HepG2 (cell line): ENCODE data around the gene KIF26B. TPM values are rescaled to one million over a fixed set of nuclear protein-coding genes. Genes with fewer than 3 reads are reported as not detected.

ENCODE experiments used
- ATAC-seq: fragments of 200-7000 bp; cut with Tn5 transposase; 3 replicates; pipeline ENCODE4 v1.9.1; 2020; ENCODE audit warnings: mild to moderate bottlenecking, moderate library complexity
- BruUV-seq: library from RNA; stranded (reverse); fragments of 400-500 nt; replicated peaks from 2 replicates; lab custom pipeline; 2021; lab: Mats Ljungman, UMichigan
- CTCF ChIA-PET: fragments of 300-600 bp; formaldehyde crosslinking; extraction: SDS; loops from one replicate; lab custom pipeline; 2021; ENCODE audit warnings: low total read pairs, inconsistent platforms, low intra/inter-chr PET ratio; lab: Yijun Ruan, JAX
- POLR2A ChIA-PET: fragments of 350-600 bp; sonication (Branson Sonifier 250); formaldehyde crosslinking; loops from one replicate; lab custom pipeline; 2020; ENCODE audit warnings: antibody characterized with exemption, inconsistent platforms; lab: Yijun Ruan, JAX
- DNase-seq: peaks from one replicate; pipeline ENCODE4 v3.0.0-alpha.2; 2015; ENCODE audit warnings: low spot score
- FAIRE-seq: peaks from 3 replicates; lab custom pipeline; 2011; peaks lifted over from hg19 to GRCh38; lab: Jason Lieb, UNC
- H2AFZ ChIP-seq: one replicate; pipeline ENCODE4 v1.6.1; 2011; ENCODE audit warnings: low read length, inconsistent platforms
- H3K27ac ChIP-seq: fragments of 300-600 bp; 3 replicates; pipeline ENCODE4 v1.8.0; 2011; ENCODE audit warnings: mixed run types, mild to moderate bottlenecking, mixed read lengths, low read length, inconsistent platforms; ENCODE audit not compliant: insufficient read depth; ENCODE audit errors: extremely low read length
- H3K27me3 ChIP-seq, 2 experiments: fragments of 200-600 bp in 1 of 2; 2 replicates in 1 of 2; 3 replicates in 1 of 2; pipeline versions ENCODE4 v1.6.0 to v1.8.0; 2011; ENCODE audit warnings: low read length in 2 of 2, mild to moderate bottlenecking in 2 of 2, moderate library complexity in 2 of 2, inconsistent platforms in 1 of 2; ENCODE audit not compliant: insufficient read depth in 2 of 2, control insufficient read depth in 1 of 2
- H3K36me3 ChIP-seq, 2 experiments: fragments of 200-600 bp in 1 of 2; replicated peaks in 1 of 2; 2 replicates in 1 of 2; 3 replicates in 1 of 2; pipeline versions ENCODE4 v1.5.1 to v1.8.0; 2011; ENCODE audit warnings: low read length in 2 of 2, inconsistent platforms in 1 of 2; ENCODE audit not compliant: insufficient read depth in 2 of 2, control insufficient read depth in 1 of 2
- H3K4me1 ChIP-seq: 2 replicates; pipeline ENCODE4 v1.5.1; 2012; ENCODE audit warnings: low read length, inconsistent platforms; ENCODE audit not compliant: insufficient read depth
- H3K4me2 ChIP-seq: 2 replicates; pipeline ENCODE4 v1.6.0; 2011; ENCODE audit warnings: low read depth, low read length, inconsistent platforms
- H3K4me3 ChIP-seq, 3 experiments: fragments of 200-600 bp in 1 of 3; sonication (generic), shearing (Covaris generic) in 1 of 3; replicated peaks in 1 of 3; 2 replicates each; pipeline ENCODE4 v1.5.1; 2011 to 2016; ENCODE audit warnings: low read length in 3 of 3, inconsistent platforms in 2 of 3, low read depth in 2 of 3, mild to moderate bottlenecking in 2 of 3, control low read depth in 1 of 3, mixed read lengths in 1 of 3; ENCODE audit not compliant: insufficient read depth in 1 of 3
- H3K79me2 ChIP-seq: one replicate; pipeline ENCODE4 v1.6.1; 2011; ENCODE audit warnings: low read length, inconsistent platforms; ENCODE audit not compliant: insufficient read depth
- H3K9ac ChIP-seq: 2 replicates; pipeline ENCODE4 v1.6.0; 2011; ENCODE audit warnings: mild to moderate bottlenecking, low read depth, low read length, inconsistent platforms; ENCODE audit not compliant: insufficient read depth
- H3K9me3 ChIP-seq: 2 replicates; pipeline ENCODE4 v1.5.1; 2012; ENCODE audit warnings: mild to moderate bottlenecking, low read length
- H4K20me1 ChIP-seq: 2 replicates; pipeline ENCODE4 v1.6.0; 2011; ENCODE audit warnings: inconsistent platforms, mild to moderate bottlenecking, low read length, moderate library complexity; ENCODE audit not compliant: insufficient read depth
- RBAK ChIP-seq: sonication (generic); formaldehyde crosslinking; IDR thresholded peaks from 2 replicates; pipeline ENCODE4 v1.5.1; 2020; ENCODE audit warnings: mild to moderate bottlenecking, missing genetic modification reagents
- SYNCRIP ChIP-seq: fragments of 200-400 bp; formaldehyde crosslinking; IDR thresholded peaks from 2 replicates; pipeline ENCODE4 v1.6.1; 2018; ENCODE audit warnings: mild to moderate bottlenecking, low read depth, low read length; ENCODE audit not compliant: insufficient read depth
- ZNF10 ChIP-seq: sonication (generic); formaldehyde crosslinking; IDR thresholded peaks from 2 replicates; pipeline ENCODE4 v1.4.0; 2020; ENCODE audit warnings: mild to moderate bottlenecking, low read depth, missing genetic modification reagents, borderline replicate concordance
- ZNF766 ChIP-seq: sonication (generic); formaldehyde crosslinking; IDR thresholded peaks from 2 replicates; pipeline ENCODE4 v1.5.0; 2020; ENCODE audit warnings: missing genetic modification reagents, borderline replicate concordance
- WGBS: methylation state at CpG from one replicate; pipeline ENCODE4 v1.1.6; 2017; ENCODE audit warnings: low lambda C conversion rate; 5-methylcytosine and 5-hydroxymethylcytosine counted together
- in situ Hi-C: cut with HindIII; loops from 2 replicates; pipeline ENCODE4 v1.10.0; 2017; ENCODE audit warnings: low pct_unique_long_range_greater_than_20kb; ENCODE audit not compliant: extremely low pct_ligation_motif_present
- intact Hi-C: fragments of 100-400 bp; cut with micrococcal nuclease; formaldehyde crosslinking; loops from one replicate; pipeline ENCODE4 v1.10.0; 2022; ENCODE audit not compliant: unreplicated experiment
- polyA plus RNA-seq, 8 experiments: library from polyadenylated mRNA; depleted of rRNA in 3 of 8; stranded (reverse) in 7 of 8; unstranded in 1 of 8; fragments of >200 nt; fragmentation: Illumina TruSeq in 4 of 8; extraction: Trizol in 4 of 8; gene quantifications; 2 replicates each; pipeline versions ENCODE4 v1.2.1 to v1.2.3, GENCODE V29; 2011 to 2016; ENCODE audit warnings: low read depth in 4 of 8, missing spikeins in 1 of 8, mixed read lengths in 1 of 8; ENCODE audit not compliant: insufficient read depth in 1 of 8
- total RNA-seq, 5 experiments: library from RNA; depleted of rRNA; stranded (reverse); fragments of >200 nt; fragmentation: Illumina TruSeq; extraction: Trizol; gene quantifications; 2 replicates each; pipeline ENCODE4 v1.2.3, GENCODE V29; 2016; ENCODE audit warnings: low read depth in 1 of 5
- TF ChIP-seq, protein P1 (sequence below): sonication (generic); formaldehyde crosslinking; IDR thresholded peaks from 2 replicates; pipeline ENCODE4 v1.5.0; 2020; ENCODE audit warnings: missing genetic modification reagents
- TF ChIP-seq, protein P2 (sequence below): sonication (generic); formaldehyde crosslinking; IDR thresholded peaks from 2 replicates; pipeline ENCODE4 v1.4.0; 2020; ENCODE audit warnings: mild to moderate bottlenecking, missing genetic modification reagents
- TF ChIP-seq, protein P3 (sequence below): sonication (generic); formaldehyde crosslinking; IDR thresholded peaks from 2 replicates; pipeline ENCODE4 v1.9.0; 2021; ENCODE audit warnings: mild to moderate bottlenecking, missing genetic modification reagents
- TF ChIP-seq, protein P4 (sequence below): sonication (generic); formaldehyde crosslinking; IDR thresholded peaks from 2 replicates; pipeline ENCODE4 v1.4.0; 2020; ENCODE audit warnings: missing genetic modification reagents

The KIF26B gene
- total and polyA plus RNA-seq, 2 of the 13 experiments (the other 11 are each of a cell fraction or from before 2014, with no cell fraction given): 0.08 to 0.09 TPM

DNA sequence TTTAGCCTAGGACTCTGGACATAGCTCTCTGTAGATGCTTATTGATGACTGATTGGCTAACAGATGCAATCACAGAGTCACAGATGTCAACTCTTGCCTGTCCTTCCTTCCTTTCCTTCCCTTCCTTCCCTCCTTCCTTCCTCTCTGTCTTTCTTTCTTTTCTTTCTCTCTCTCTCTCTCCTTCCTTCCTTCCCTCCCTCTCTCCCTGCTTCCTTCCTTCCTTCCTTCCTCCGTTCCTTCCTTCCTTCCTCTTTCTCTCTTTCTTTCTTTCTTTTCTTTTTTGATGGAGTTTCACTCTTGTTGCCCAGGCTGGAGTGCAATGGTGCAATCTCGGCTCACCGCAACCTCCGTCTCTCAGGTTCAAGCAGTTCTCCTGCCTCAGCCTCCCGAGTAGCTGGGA is 106.1 kb downstream of the KIF26B start:
- Histone ChIP-seq H3K9me3 (no peaks in the 10 kb centered on the region), H3K4me3 (no peak overlapping the region), H2AFZ (no peak overlapping the region), H3K4me1 (peaks cover 23% of the 10 kb centered on the region), H3K27me3 (peaks cover 0 to 20% of the 10 kb centered on the region in 2 experiments; a peak in 2 of 5 replicates), H3K36me3 (no peaks in the 10 kb centered on the region), H3K79me2 (no peaks in the 10 kb centered on the region), H4K20me1 (no peaks in the 10 kb centered on the region), H3K4me2 (no peak overlapping the region), H3K27ac (no peak overlapping the region), H3K9ac (no peak overlapping the region)
- no TSS peak for BruUV-seq
- ATAC-seq (no peak), FAIRE-seq (no peak), DNase-seq (no peak)
- POLR2A ChIA-PET: no interaction called here
- no peak for TF ChIP-seq ZNF10
- TF ChIP-seq, protein P1, sequence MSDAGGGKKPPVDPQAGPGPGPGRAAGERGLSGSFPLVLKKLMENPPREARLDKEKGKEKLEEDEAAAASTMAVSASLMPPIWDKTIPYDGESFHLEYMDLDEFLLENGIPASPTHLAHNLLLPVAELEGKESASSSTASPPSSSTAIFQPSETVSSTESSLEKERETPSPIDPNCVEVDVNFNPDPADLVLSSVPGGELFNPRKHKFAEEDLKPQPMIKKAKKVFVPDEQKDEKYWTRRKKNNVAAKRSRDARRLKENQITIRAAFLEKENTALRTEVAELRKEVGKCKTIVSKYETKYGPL (CRISPR knock-in tag): no peak
- TF ChIP-seq ZNF766 (CRISPR knock-in tag): no peak
- TF ChIP-seq, protein P2, sequence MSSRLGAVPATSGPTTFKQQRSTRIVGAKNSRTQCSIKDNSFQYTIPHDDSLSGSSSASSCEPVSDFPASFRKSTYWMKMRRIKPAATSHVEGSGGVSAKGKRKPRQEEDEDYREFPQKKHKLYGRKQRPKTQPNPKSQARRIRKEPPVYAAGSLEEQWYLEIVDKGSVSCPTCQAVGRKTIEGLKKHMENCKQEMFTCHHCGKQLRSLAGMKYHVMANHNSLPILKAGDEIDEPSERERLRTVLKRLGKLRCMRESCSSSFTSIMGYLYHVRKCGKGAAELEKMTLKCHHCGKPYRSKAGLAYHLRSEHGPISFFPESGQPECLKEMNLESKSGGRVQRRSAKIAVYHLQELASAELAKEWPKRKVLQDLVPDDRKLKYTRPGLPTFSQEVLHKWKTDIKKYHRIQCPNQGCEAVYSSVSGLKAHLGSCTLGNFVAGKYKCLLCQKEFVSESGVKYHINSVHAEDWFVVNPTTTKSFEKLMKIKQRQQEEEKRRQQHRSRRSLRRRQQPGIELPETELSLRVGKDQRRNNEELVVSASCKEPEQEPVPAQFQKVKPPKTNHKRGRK (CRISPR knock-in tag): no peak
- TF ChIP-seq, protein P3, sequence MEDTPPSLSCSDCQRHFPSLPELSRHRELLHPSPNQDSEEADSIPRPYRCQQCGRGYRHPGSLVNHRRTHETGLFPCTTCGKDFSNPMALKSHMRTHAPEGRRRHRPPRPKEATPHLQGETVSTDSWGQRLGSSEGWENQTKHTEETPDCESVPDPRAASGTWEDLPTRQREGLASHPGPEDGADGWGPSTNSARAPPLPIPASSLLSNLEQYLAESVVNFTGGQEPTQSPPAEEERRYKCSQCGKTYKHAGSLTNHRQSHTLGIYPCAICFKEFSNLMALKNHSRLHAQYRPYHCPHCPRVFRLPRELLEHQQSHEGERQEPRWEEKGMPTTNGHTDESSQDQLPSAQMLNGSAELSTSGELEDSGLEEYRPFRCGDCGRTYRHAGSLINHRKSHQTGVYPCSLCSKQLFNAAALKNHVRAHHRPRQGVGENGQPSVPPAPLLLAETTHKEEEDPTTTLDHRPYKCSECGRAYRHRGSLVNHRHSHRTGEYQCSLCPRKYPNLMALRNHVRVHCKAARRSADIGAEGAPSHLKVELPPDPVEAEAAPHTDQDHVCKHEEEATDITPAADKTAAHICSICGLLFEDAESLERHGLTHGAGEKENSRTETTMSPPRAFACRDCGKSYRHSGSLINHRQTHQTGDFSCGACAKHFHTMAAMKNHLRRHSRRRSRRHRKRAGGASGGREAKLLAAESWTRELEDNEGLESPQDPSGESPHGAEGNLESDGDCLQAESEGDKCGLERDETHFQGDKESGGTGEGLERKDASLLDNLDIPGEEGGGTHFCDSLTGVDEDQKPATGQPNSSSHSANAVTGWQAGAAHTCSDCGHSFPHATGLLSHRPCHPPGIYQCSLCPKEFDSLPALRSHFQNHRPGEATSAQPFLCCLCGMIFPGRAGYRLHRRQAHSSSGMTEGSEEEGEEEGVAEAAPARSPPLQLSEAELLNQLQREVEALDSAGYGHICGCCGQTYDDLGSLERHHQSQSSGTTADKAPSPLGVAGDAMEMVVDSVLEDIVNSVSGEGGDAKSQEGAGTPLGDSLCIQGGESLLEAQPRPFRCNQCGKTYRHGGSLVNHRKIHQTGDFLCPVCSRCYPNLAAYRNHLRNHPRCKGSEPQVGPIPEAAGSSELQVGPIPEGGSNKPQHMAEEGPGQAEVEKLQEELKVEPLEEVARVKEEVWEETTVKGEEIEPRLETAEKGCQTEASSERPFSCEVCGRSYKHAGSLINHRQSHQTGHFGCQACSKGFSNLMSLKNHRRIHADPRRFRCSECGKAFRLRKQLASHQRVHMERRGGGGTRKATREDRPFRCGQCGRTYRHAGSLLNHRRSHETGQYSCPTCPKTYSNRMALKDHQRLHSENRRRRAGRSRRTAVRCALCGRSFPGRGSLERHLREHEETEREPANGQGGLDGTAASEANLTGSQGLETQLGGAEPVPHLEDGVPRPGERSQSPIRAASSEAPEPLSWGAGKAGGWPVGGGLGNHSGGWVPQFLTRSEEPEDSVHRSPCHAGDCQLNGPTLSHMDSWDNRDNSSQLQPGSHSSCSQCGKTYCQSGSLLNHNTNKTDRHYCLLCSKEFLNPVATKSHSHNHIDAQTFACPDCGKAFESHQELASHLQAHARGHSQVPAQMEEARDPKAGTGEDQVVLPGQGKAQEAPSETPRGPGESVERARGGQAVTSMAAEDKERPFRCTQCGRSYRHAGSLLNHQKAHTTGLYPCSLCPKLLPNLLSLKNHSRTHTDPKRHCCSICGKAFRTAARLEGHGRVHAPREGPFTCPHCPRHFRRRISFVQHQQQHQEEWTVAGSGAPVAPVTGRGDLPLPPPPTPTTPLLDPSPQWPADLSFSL (CRISPR knock-in tag): no peak
- TF ChIP-seq SYNCRIP: no peak
- TF ChIP-seq, protein P4, sequence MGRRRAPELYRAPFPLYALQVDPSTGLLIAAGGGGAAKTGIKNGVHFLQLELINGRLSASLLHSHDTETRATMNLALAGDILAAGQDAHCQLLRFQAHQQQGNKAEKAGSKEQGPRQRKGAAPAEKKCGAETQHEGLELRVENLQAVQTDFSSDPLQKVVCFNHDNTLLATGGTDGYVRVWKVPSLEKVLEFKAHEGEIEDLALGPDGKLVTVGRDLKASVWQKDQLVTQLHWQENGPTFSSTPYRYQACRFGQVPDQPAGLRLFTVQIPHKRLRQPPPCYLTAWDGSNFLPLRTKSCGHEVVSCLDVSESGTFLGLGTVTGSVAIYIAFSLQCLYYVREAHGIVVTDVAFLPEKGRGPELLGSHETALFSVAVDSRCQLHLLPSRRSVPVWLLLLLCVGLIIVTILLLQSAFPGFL (CRISPR knock-in tag): no peak
- TF ChIP-seq RBAK (CRISPR knock-in tag): no peak
- CTCF ChIA-PET: no interaction called here
- in situ Hi-C loops: no loop called here
- intact Hi-C loops: no loop called here
- WGBS: 72% methylated on average over 5 of the region's 5 CpGs
